Brain microvascular endothelial cell (primary cell): ENCODE results near the gene SDK1.
"Not testable (repeated sequence)": the region's sequence is repeated elsewhere in the genome, so short reads cannot be mapped to it uniquely, and the experiment has no call there.

Experiments
- DNase-seq: peaks from one replicate; pipeline ENCODE4 v3.0.0-alpha.2; 2020
- H3K27ac ChIP-seq: fragments of 250-450 bp; sonication (Bioruptor Pico); 2 replicates; pipeline ENCODE4 v1.5.1; 2020; ENCODE audit warnings: mild to moderate bottlenecking, moderate library complexity
- H3K27me3 ChIP-seq: fragments of 250-450 bp; sonication (Bioruptor Pico); replicated peaks from 2 replicates; pipeline ENCODE4 v1.5.1; 2020; ENCODE audit warnings: mild to moderate bottlenecking
- H3K36me3 ChIP-seq: fragments of 250-450 bp; sonication (Bioruptor Pico); replicated peaks from 2 replicates; pipeline ENCODE4 v1.5.1; 2020; ENCODE audit warnings: mild to moderate bottlenecking
- H3K4me3 ChIP-seq: 2 replicates; pipeline ENCODE4 v1.5.1; 2011; ENCODE audit warnings: low read depth, mild to moderate bottlenecking, control low read depth, low read length, moderate library complexity
- in situ Hi-C: cut with HindIII; loops from 2 replicates; pipeline ENCODE4 v1.10.0; 2017; ENCODE audit warnings: low sequenced_read_pairs, low pct_ligation_motif_present
- TF ChIP-seq, protein P1 (sequence below): IDR thresholded peaks from 2 replicates; pipeline ENCODE4 v1.5.1; 2011; ENCODE audit warnings: low read depth, mild to moderate bottlenecking, moderate library complexity, low read length, control low read depth, inconsistent platforms; ENCODE audit errors: missing control alignments

The SDK1 gene

DNA sequence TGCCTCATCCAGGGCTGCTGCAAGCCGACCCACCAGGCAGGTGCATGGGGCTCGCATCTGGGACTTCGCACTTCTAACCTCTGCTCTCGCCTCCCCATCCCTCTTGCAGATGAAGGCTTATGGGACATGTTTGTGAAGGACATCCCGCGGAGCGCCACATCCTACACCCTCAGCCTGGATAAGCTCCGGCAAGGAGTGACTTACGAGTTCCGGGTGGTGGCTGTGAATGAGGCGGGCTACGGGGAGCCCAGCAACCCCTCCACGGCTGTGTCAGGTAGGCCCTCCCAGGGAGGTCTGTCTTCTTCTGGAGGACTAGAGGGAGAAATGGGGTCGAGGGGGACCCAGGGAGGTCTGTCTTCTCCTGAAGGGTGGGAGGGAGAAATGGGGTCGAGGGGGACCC, 932.1 kb downstream of the SDK1 start:
- Histone ChIP-seq H3K36me3 (no peaks in the 10 kb centered on the region), H3K4me3 (no peak overlapping the region), H3K27me3 (no peaks in the 10 kb centered on the region), H3K27ac (no peak overlapping the region)
- in situ Hi-C loops, result no loop called here
- TF ChIP-seq, protein P1, sequence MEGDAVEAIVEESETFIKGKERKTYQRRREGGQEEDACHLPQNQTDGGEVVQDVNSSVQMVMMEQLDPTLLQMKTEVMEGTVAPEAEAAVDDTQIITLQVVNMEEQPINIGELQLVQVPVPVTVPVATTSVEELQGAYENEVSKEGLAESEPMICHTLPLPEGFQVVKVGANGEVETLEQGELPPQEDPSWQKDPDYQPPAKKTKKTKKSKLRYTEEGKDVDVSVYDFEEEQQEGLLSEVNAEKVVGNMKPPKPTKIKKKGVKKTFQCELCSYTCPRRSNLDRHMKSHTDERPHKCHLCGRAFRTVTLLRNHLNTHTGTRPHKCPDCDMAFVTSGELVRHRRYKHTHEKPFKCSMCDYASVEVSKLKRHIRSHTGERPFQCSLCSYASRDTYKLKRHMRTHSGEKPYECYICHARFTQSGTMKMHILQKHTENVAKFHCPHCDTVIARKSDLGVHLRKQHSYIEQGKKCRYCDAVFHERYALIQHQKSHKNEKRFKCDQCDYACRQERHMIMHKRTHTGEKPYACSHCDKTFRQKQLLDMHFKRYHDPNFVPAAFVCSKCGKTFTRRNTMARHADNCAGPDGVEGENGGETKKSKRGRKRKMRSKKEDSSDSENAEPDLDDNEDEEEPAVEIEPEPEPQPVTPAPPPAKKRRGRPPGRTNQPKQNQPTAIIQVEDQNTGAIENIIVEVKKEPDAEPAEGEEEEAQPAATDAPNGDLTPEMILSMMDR, result no peak
- DNase-seq, result no peak

DNA sequence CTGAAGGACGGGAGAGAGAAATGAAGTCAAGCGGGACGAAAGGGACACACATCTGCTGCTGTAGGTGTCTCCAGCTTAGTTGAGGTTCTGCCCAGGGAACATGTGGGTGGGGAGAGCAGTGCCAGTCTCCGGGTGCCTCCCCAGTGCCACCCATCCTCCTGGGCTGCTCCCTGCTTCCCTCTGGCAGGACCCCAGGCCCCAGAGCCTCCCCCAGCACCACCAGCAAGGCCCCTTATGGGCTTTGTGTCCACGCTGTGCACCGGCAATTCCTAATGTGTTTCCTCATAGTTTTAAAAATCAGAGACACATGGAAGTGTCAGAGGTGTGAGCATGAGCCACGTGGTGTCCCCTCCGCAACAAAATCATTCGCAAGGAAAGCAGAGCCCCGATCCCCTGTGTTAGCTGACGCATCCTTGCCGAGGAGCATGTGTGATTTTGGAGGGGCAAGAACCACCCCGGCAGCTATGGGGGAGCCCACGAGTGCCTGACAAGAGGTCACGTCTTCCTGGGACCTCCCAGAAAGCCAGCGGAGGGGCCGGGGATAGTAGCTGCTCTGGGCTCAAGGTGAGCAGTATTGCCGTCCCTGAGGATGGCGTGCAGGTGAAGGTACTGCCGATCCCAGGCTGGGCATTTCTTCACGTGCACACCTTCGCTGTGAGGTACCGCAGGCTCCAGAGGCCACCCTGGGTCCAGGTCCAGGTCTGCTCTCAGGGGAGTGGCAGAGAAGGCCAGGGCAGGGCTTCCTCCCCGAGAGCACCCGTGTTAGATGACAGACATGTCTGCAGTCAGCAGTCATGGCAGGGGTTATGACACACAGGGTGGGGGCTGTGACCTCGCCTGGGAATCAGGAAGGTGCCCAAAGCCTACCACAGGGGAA, 932.8 kb downstream of the SDK1 start:
- no peak overlapping the region for H3K27ac ChIP-seq
- no peak for DNase-seq
- H3K27me3 ChIP-seq, result no peaks in the 10 kb centered on the region
- in situ Hi-C loops, result no loop called here
- H3K4me3 ChIP-seq, result no peak overlapping the region
- TF ChIP-seq, protein P1, result no peak
- no peaks in the 10 kb centered on the region for H3K36me3 ChIP-seq

DNA sequence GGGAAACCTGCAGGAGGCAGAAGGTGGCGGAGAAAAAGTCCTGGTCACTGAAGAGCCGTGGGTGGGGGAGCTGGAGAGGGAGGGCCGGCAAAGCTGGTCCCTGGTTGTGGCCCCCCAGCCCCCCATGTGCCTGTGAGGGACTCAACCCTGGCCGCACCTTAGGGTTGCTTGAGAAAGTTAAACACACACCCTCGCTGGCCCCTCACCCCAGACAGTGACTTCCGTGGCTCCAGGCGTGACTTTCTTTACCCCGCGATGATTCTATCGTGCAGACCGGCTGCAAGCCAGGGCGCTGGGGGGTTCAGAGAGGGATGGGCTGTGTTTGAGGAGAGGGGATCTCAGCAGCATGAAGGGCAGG, 933.4 kb downstream of the SDK1 start:
- in situ Hi-C loops, result no loop called here
- TF ChIP-seq, protein P1, result no peak
- DNase-seq, result no peak
- Histone ChIP-seq H3K4me3 (no peak overlapping the region), H3K36me3 (no peaks in the 10 kb centered on the region), H3K27ac (no peak overlapping the region), H3K27me3 (no peaks in the 10 kb centered on the region)

DNA sequence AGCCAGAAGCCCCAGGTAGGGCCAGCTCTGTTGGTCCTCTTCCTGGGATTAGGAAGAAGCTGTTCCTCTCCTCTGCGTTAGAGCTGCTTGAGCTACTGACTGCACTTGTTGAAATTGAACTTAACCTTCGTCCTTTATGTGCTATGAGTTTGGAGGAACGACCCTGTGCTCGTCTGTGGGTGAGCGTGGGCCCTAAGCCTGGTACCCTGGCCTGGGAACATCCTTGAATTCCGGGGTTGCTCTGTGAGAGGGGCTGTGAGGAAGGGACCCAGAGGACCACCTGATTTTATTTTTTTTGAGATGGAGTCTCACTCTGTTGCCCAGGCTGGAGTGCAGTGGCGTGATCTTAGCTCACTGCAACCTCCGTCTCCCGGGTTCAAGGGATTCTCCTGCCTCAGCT, 933.8 kb downstream of the SDK1 start:
- TF ChIP-seq, protein P1, result no peak
- in situ Hi-C loops, result no loop called here
- no peak for DNase-seq
- Histone ChIP-seq H3K4me3 (no peak overlapping the region), H3K27me3 (no peaks in the 10 kb centered on the region), H3K36me3 (no peaks in the 10 kb centered on the region), H3K27ac (no peak overlapping the region)

DNA sequence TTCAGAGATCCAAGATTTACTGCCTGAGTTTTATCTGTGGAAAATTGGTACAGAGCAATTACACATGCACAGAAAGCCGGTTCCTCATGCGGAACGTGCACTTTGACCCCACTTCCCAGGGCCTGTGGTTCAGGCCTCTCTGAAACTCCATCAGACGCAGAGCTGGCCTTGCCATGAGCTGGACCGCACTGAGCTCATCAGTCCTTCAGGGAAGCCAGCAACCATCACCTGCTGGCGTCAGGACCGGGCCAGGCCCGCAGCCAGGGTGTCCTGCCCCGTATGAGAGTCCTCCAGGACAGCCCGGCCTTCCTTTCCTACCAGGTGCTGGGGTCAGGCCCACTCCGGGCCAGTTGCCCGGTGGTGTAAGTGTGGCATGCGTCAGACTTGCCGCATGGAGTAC, 934.5 kb downstream of the SDK1 start:
- no peak for DNase-seq
- Histone ChIP-seq H3K4me3 (no peak overlapping the region), H3K27me3 (no peaks in the 10 kb centered on the region), H3K27ac (no peak overlapping the region), H3K36me3 (no peaks in the 10 kb centered on the region)
- TF ChIP-seq, protein P1, result no peak
- in situ Hi-C loops, result no loop called here

DNA sequence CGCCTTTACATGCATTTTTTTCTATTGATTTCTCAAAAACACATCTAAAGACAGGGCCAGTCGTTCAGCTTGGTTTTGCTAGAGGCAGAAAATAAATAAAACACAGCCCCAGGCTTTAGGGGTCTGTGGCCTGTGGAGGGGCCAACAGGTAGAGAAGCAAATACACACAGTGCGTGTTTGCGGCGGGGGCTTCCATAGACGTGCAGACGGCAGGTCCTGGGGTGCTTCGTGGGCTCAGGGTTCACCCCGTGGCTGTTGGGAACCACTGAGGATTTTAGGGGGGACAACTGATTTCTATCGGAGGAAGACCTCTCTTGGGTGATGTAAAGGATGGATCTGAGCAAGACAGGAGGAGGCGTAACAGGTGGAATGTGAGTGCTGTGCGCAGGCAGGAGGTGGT, 935.3 kb downstream of the SDK1 start:
- Histone ChIP-seq H3K27ac (no peak overlapping the region), H3K27me3 (no peaks in the 10 kb centered on the region), H3K4me3 (no peak overlapping the region), H3K36me3 (no peaks in the 10 kb centered on the region)
- TF ChIP-seq, protein P1, result no peak
- in situ Hi-C loops, result no loop called here
- no peak for DNase-seq

DNA sequence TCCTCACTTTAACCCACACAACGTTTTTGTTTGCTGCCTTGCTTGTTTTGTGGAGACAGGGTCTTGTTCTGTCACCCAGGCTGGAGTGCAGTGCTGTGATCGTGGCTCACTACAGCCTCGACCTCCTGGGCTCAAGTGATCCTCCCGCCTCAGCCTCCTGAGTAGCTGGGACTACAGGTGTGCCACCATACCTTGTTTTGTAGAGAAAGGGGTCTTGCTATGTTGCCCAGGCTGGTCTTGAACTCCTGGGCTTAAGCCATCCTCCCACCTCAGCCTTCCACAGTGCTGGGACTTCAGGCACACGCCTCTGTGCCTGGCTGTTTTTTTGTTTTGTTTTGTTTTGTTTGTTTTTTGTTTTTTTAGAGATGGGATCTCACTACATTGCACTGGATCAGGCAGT, 935.8 kb downstream of the SDK1 start:
- H3K4me3 ChIP-seq, DNase-seq, H3K27me3 ChIP-seq, H3K36me3 ChIP-seq, in situ Hi-C loops, H3K27ac ChIP-seq: not testable (repeated sequence)
